Measurements from ENCODE around the gene ACTG1. TPM values are rescaled to one million over a fixed set of nuclear protein-coding genes. Genes with fewer than 3 reads are reported as not detected.

ACTG1 gene
- total and polyA plus RNA-seq, 2 of the 13 experiments (the other 11 are each of a cell fraction or from before 2014, with no cell fraction given), result 973 to 1,138 TPM

GRCh38 chr17:81561494-81561885, 48.9 kb upstream of the ACTG1 start:
- Histone ChIP-seq H3K27ac (ENCODE audit: extremely low read length, insufficient read depth, low read length) (no peak overlapping the region), H4K20me1 (ENCODE audit: insufficient read depth, low read length) (no peaks in the 10 kb centered on the region), H2AFZ (ENCODE audit: low read length) (no peak overlapping the region), H3K4me3 (replicated peaks in 1 of 3; ENCODE audit: insufficient read depth in 1 of 3, low read depth in 2 of 3, low read length in 3 of 3) (no peak overlapping the region), H3K79me2 (ENCODE audit: insufficient read depth, low read length) (no peaks in the 10 kb centered on the region), H3K36me3 (replicated peaks in 1 of 2; ENCODE audit: control insufficient read depth in 1 of 2, insufficient read depth in 2 of 2, low read length in 2 of 2) (peaks cover 38 to 74% of the 10 kb centered on the region in 2 experiments), H3K9me3 (ENCODE audit: low read length) (no peaks in the 10 kb centered on the region), H3K4me1 (ENCODE audit: insufficient read depth, low read length) (peaks cover 9% of the 10 kb centered on the region), H3K9ac (ENCODE audit: insufficient read depth, low read depth, low read length) (no peak overlapping the region), H3K27me3 (ENCODE audit: control insufficient read depth in 1 of 2, insufficient read depth in 2 of 2, low read length in 2 of 2) (no peaks in the 10 kb centered on the region), H3K4me2 (ENCODE audit: low read depth, low read length) (no peak overlapping the region)
- CTCF ChIA-PET (ENCODE audit: low intra/inter-chr PET ratio, low total read pairs), result no interaction called here
- no TSS peak for BruUV-seq (replicated peaks)
- intact Hi-C loops (cut with micrococcal nuclease; ENCODE audit: unreplicated experiment), result no loop called here
- POLR2A ChIA-PET, result no interaction called here
- FAIRE-seq (no peak), ATAC-seq (no peak), DNase-seq (ENCODE audit: low spot score) (no peak)
- TF ChIP-seq SKIL (CRISPR knock-in tag; IDR thresholded peaks at IDR 0.05; ENCODE audit: borderline replicate concordance), result no peak
- TF ChIP-seq ZNF160 (CRISPR knock-in tag; IDR thresholded peaks at IDR 0.05), result no peak
- no peak for TF ChIP-seq PHF20 (CRISPR knock-in tag; IDR thresholded peaks at IDR 0.05)
- 0 out of 2 replicates have a peak, but pooled peaks have one; percentile 30 for TF ChIP-seq ZNF770 (CRISPR knock-in tag; IDR thresholded peaks at IDR 0.05)
- no peak for TF ChIP-seq ZNF318 (CRISPR knock-in tag; IDR thresholded peaks at IDR 0.05)
- no peak for TF ChIP-seq ATF6 (CRISPR knock-in tag; conservative IDR thresholded peaks at IDR 0.05)
- TF ChIP-seq PHF21A (CRISPR knock-in tag; IDR thresholded peaks at IDR 0.05), result no peak
- 94% methylated on average over 4 of the region's 4 CpGs for WGBS (ENCODE audit: low lambda C conversion rate)
- in situ Hi-C loops (cut with HindIII; ENCODE audit: extremely low pct_ligation_motif_present, low pct_unique_long_range_greater_than_20kb), result no loop called here
